ENCODE data around the gene CDH23. TPM values are rescaled to one million over a fixed set of nuclear protein-coding genes. Genes with fewer than 3 reads are reported as not detected.

Gene CDH23
- total and polyA plus RNA-seq, 9 of the 15 experiments (the other 6 are each of a cell fraction or from before 2014, with no cell fraction given): 0.18 to 1.2 (median 0.47) TPM

GRCh38 chr10:71633920-71634319 is 237.2 kb downstream of the CDH23 start:
- TF ChIP-seq MITF (IDR thresholded peaks at IDR 0.05) (no peak), CTCF (IDR thresholded peaks at IDR 0.05 in 2 of 3, conservative IDR thresholded peaks at IDR 0.05 in 1 of 3; ENCODE audit: insufficient read depth in 2 of 3, low read depth in 1 of 3, low read length in 3 of 3) (peak in 2 of 3 experiments; percentile 17 to 25; a peak in 2 of 6 replicates), TBP (optimal IDR thresholded peaks at IDR 0.05; ENCODE audit: low read depth, low read length) (peak; percentile 4)
- BruUV-seq (replicated peaks): no TSS peak
- CTCF ChIA-PET (ENCODE audit: low intra/inter-chr PET ratio): no interaction called here
- Histone ChIP-seq H3K27me3 (ENCODE audit: control insufficient read depth in 2 of 2, insufficient read depth in 2 of 2, low read length in 2 of 2) (no peaks in the 10 kb centered on the region; a peak in 1 of 5 replicates), H3K4me2 (ENCODE audit: insufficient read depth, low read length) (peak overlapping the region; percentile 51; the same call in 1 of the 2 replicates), H3K36me3 (ENCODE audit: control insufficient read depth, insufficient read depth, low read length) (no peaks in the 10 kb centered on the region), H4K20me1 (replicated peaks; ENCODE audit: control insufficient read depth, insufficient read depth, low read length) (no peaks in the 10 kb centered on the region), H2AFZ (ENCODE audit: low read depth, low read length) (peak overlapping the region; percentile 41; the same call in 1 of the 2 replicates), H3K4me1 (replicated peaks in 1 of 2; ENCODE audit: control insufficient read depth in 2 of 2, insufficient read depth in 2 of 2, low read length in 2 of 2) (peaks cover 85 to 94% of the 10 kb centered on the region in 2 experiments), H3K27ac (ENCODE audit: extremely low read depth, low read depth, low read length) (peak overlapping the region; percentile 80; the same call in 2 of the 3 replicates), H3K9me1 (ENCODE audit: control insufficient read depth, insufficient read depth, low read length) (peaks cover 6% of the 10 kb centered on the region), H3K4me3 (no peak overlapping the region), H3K9ac (ENCODE audit: insufficient read depth in 1 of 2, low read depth in 2 of 2, low read length in 2 of 2) (peak overlapping the region; percentile 43 to 80), H3K79me2 (ENCODE audit: control insufficient read depth, insufficient read depth, low read length) (no peaks in the 10 kb centered on the region), H3K9me3 (replicated peaks; ENCODE audit: control insufficient read depth, insufficient read depth, low read depth, low read length) (no peaks in the 10 kb centered on the region)
- ATAC-seq: peak; percentile 14
- POLR2A ChIA-PET: interaction anchor here (1.1 to 2.3 kb wide), 2 partner anchors 11 to 15 kb away, joined by 4 to 8 read pairs; no protein-coding TSS in a partner anchor
- in situ Hi-C loops (cut with MboI) (no loop called here), intact Hi-C loops (cut with micrococcal nuclease) (no loop called here)
- peak in 1 of 4 experiments; percentile 54 for DNase-seq (ENCODE audit: extremely low read depth in 1 of 4, low spot score in 3 of 4)
- no peak for FAIRE-seq
- 33% methylated on average over 4 of the region's 4 CpGs for WGBS (ENCODE audit: insufficient coverage, low coverage, missing lambda C conversion rate)
